ENCODE data around the gene PXMP4.

The PXMP4 gene

GRCh38 chr20:33719277-33719988 lies 677 bp downstream of the PXMP4 start:
- WGBS, 2 donors (ENCODE audit: extremely low coverage in 2 of 2, insufficient read length in 2 of 2, insufficient replicate concordance in 1 of 2) = no CpG with 5 or more reads among the region's 13 CpGs
- H3K4me1 ChIP-seq (ENCODE audit: control insufficient read depth in 2 of 2, insufficient read depth in 1 of 2, low read depth in 1 of 2, low read length in 2 of 2) = peaks cover 0 to 2% of the 10 kb centered on the region in 2 donors
- no peak overlapping the region for H3K27ac ChIP-seq (replicated peaks; ENCODE audit: low read length)
- H2BK12ac ChIP-seq (ENCODE audit: low read length) = peak overlapping the region; percentile 75
- no peaks in the 10 kb centered on the region for H3K79me1 ChIP-seq (ENCODE audit: low read depth, low read length)
- peak overlapping the region; percentile 68 for H3K9ac ChIP-seq (ENCODE audit: low read depth, low read length, poor library complexity)
- H2AFZ ChIP-seq (ENCODE audit: low read length) = no peak overlapping the region
- no peak overlapping the region for H2BK15ac ChIP-seq (ENCODE audit: low read length)
- no peak for DNase-seq (ENCODE audit: low spot score)
- no peak overlapping the region for H2BK5ac ChIP-seq (ENCODE audit: low read length)
- H4K91ac ChIP-seq (ENCODE audit: low read depth, low read length, poor library complexity) = no peak overlapping the region
- no peak overlapping the region for H3K4ac ChIP-seq (ENCODE audit: low read length)
- peak overlapping the region; percentile 70 for H3K4me2 ChIP-seq (ENCODE audit: insufficient read depth, low read length, poor library complexity, severe bottlenecking)
- peak overlapping the region; percentile 87 for H3K18ac ChIP-seq (ENCODE audit: low read length)
- H3K36me3 ChIP-seq (replicated peaks in 1 of 2; ENCODE audit: control insufficient read depth in 2 of 2, insufficient read depth in 2 of 2, low read length in 2 of 2) = no peaks in the 10 kb centered on the region
- H3K23ac ChIP-seq (ENCODE audit: low read depth, low read length, poor library complexity) = peak overlapping the region; percentile 55
- H3K4me3 ChIP-seq (ENCODE audit: low read length in 2 of 2) = peak overlapping the region in 1 of 2 donors; percentile 90
- no peak overlapping the region for H2BK120ac ChIP-seq (ENCODE audit: low read depth, low read length)
- no peak overlapping the region for H3K14ac ChIP-seq (ENCODE audit: low read length)
- H4K8ac ChIP-seq (ENCODE audit: low read depth, low read length) = no peak overlapping the region
- peak overlapping the region; percentile 77 for H2AK5ac ChIP-seq (ENCODE audit: low read depth, low read length)
- H3K27me3 ChIP-seq (ENCODE audit: control insufficient read depth in 3 of 3, insufficient read depth in 3 of 3, low read depth in 1 of 3, low read length in 3 of 3) = peaks cover 0 to 3% (median 0%) of the 10 kb centered on the region in 3 experiments
- peaks cover 0 to 2% of the 10 kb centered on the region in 2 donors for H3K9me3 ChIP-seq (replicated peaks in 1 of 2; ENCODE audit: control insufficient read depth in 2 of 2, insufficient read depth in 1 of 2, low read depth in 1 of 2, low read length in 2 of 2)

- no peak overlapping the region for H2BK12ac ChIP-seq (ENCODE audit: low read length)
- H3K79me1 ChIP-seq (ENCODE audit: low read depth, low read length) = no peaks in the 10 kb centered on the region
- no peak overlapping the region for H3K18ac ChIP-seq (ENCODE audit: low read length)
- H2AFZ ChIP-seq (ENCODE audit: low read length) = no peak overlapping the region
- DNase-seq (ENCODE audit: low spot score) = no peak
- no peak overlapping the region for H2BK120ac ChIP-seq (ENCODE audit: low read depth, low read length)
- H3K4me1 ChIP-seq (ENCODE audit: control insufficient read depth in 2 of 2, insufficient read depth in 1 of 2, low read depth in 1 of 2, low read length in 2 of 2) = peaks cover 0 to 2% of the 10 kb centered on the region in 2 donors
- H3K9ac ChIP-seq (ENCODE audit: low read depth, low read length, poor library complexity) = no peak overlapping the region
- H3K4me2 ChIP-seq (ENCODE audit: insufficient read depth, low read length, poor library complexity, severe bottlenecking) = no peak overlapping the region
- H2BK15ac ChIP-seq (ENCODE audit: low read length) = no peak overlapping the region
- no peak overlapping the region for H3K4ac ChIP-seq (ENCODE audit: low read length)
- no peaks in the 10 kb centered on the region for H3K9me3 ChIP-seq (replicated peaks in 1 of 2; ENCODE audit: control insufficient read depth in 2 of 2, insufficient read depth in 1 of 2, low read depth in 1 of 2, low read length in 2 of 2)
- no peak overlapping the region for H4K91ac ChIP-seq (ENCODE audit: low read depth, low read length, poor library complexity)
- no peak overlapping the region for H2BK5ac ChIP-seq (ENCODE audit: low read length)
- no peak overlapping the region for H3K27ac ChIP-seq (replicated peaks; ENCODE audit: low read length)
- no peak overlapping the region for H4K8ac ChIP-seq (ENCODE audit: low read depth, low read length)
- H3K23ac ChIP-seq (ENCODE audit: low read depth, low read length, poor library complexity) = no peak overlapping the region
- no peak overlapping the region for H3K14ac ChIP-seq (ENCODE audit: low read length)
- H3K27me3 ChIP-seq (ENCODE audit: control insufficient read depth in 3 of 3, insufficient read depth in 3 of 3, low read depth in 1 of 3, low read length in 3 of 3) = peaks cover 0 to 8% (median 0%) of the 10 kb centered on the region in 3 experiments
- H2AK5ac ChIP-seq (ENCODE audit: low read depth, low read length) = no peak overlapping the region
- no peaks in the 10 kb centered on the region for H3K36me3 ChIP-seq (replicated peaks in 1 of 2; ENCODE audit: control insufficient read depth in 2 of 2, insufficient read depth in 2 of 2, low read length in 2 of 2)
- WGBS, 2 donors (ENCODE audit: extremely low coverage in 2 of 2, insufficient read length in 2 of 2, insufficient replicate concordance in 1 of 2) = no CpG with 5 or more reads among the region's 2 CpGs
- H3K4me3 ChIP-seq (ENCODE audit: low read length in 2 of 2) = no peak overlapping the region
Measured at GRCh38 chr20:33716498-33716897, 3.6 kb downstream of the PXMP4 start.

GRCh38 chr20:33713865-33714367 lies 6.2 kb downstream of the PXMP4 start:
- H4K8ac ChIP-seq (ENCODE audit: low read depth, low read length) = no peak overlapping the region
- no peak overlapping the region for H3K4me3 ChIP-seq (ENCODE audit: low read length in 2 of 2)
- H2BK15ac ChIP-seq (ENCODE audit: low read length) = no peak overlapping the region
- no peak overlapping the region for H4K91ac ChIP-seq (ENCODE audit: low read depth, low read length, poor library complexity)
- H3K27me3 ChIP-seq (ENCODE audit: control insufficient read depth in 3 of 3, insufficient read depth in 3 of 3, low read depth in 1 of 3, low read length in 3 of 3) = peaks cover 0 to 19% (median 0%) of the 10 kb centered on the region in 3 experiments
- H3K9ac ChIP-seq (ENCODE audit: low read depth, low read length, poor library complexity) = no peak overlapping the region
- H3K27ac ChIP-seq (replicated peaks; ENCODE audit: low read length) = no peak overlapping the region
- no peak overlapping the region for H2BK120ac ChIP-seq (ENCODE audit: low read depth, low read length)
- H3K14ac ChIP-seq (ENCODE audit: low read length) = no peak overlapping the region
- no peaks in the 10 kb centered on the region for H3K4me1 ChIP-seq (ENCODE audit: control insufficient read depth in 2 of 2, insufficient read depth in 1 of 2, low read depth in 1 of 2, low read length in 2 of 2)
- no peaks in the 10 kb centered on the region for H3K9me3 ChIP-seq (replicated peaks in 1 of 2; ENCODE audit: control insufficient read depth in 2 of 2, insufficient read depth in 1 of 2, low read depth in 1 of 2, low read length in 2 of 2)
- H2AK5ac ChIP-seq (ENCODE audit: low read depth, low read length) = no peak overlapping the region
- H3K79me1 ChIP-seq (ENCODE audit: low read depth, low read length) = no peaks in the 10 kb centered on the region
- no peaks in the 10 kb centered on the region for H3K36me3 ChIP-seq (replicated peaks in 1 of 2; ENCODE audit: control insufficient read depth in 2 of 2, insufficient read depth in 2 of 2, low read length in 2 of 2)
- H3K4ac ChIP-seq (ENCODE audit: low read length) = no peak overlapping the region
- H2AFZ ChIP-seq (ENCODE audit: low read length) = no peak overlapping the region
- no peak overlapping the region for H3K4me2 ChIP-seq (ENCODE audit: insufficient read depth, low read length, poor library complexity, severe bottlenecking)
- H3K23ac ChIP-seq (ENCODE audit: low read depth, low read length, poor library complexity) = no peak overlapping the region
- no peak overlapping the region for H3K18ac ChIP-seq (ENCODE audit: low read length)
- WGBS, 2 donors (ENCODE audit: extremely low coverage in 2 of 2, insufficient read length in 2 of 2, insufficient replicate concordance in 1 of 2) = no CpG with 5 or more reads among the region's 10 CpGs
- H2BK12ac ChIP-seq (ENCODE audit: low read length) = peak overlapping the region; percentile 7
- no peak for DNase-seq (ENCODE audit: low spot score)
- H2BK5ac ChIP-seq (ENCODE audit: low read length) = no peak overlapping the region

GRCh38 chr20:33711446-33711738 lies 8.7 kb downstream of the PXMP4 start:
- H3K14ac ChIP-seq (ENCODE audit: low read length) = no peak overlapping the region

More at GRCh38 chr20:33711446-33711738, 8.7 kb downstream of the PXMP4 start:
- no peak overlapping the region for H3K4me3 ChIP-seq (ENCODE audit: low read length in 2 of 2)
- H3K4ac ChIP-seq (ENCODE audit: low read length) = no peak overlapping the region
- H3K27me3 ChIP-seq (ENCODE audit: control insufficient read depth in 3 of 3, insufficient read depth in 3 of 3, low read depth in 1 of 3, low read length in 3 of 3) = peaks cover 0 to 19% (median 0%) of the 10 kb centered on the region in 3 experiments
- no peak for DNase-seq (ENCODE audit: low spot score)
- H2AFZ ChIP-seq (ENCODE audit: low read length) = no peak overlapping the region
- no peak overlapping the region for H2AK5ac ChIP-seq (ENCODE audit: low read depth, low read length)
- no peaks in the 10 kb centered on the region for H3K4me1 ChIP-seq (ENCODE audit: control insufficient read depth in 2 of 2, insufficient read depth in 1 of 2, low read depth in 1 of 2, low read length in 2 of 2)
- H4K8ac ChIP-seq (ENCODE audit: low read depth, low read length) = no peak overlapping the region
- no peaks in the 10 kb centered on the region for H3K79me1 ChIP-seq (ENCODE audit: low read depth, low read length)
- H3K9ac ChIP-seq (ENCODE audit: low read depth, low read length, poor library complexity) = no peak overlapping the region
- no peak overlapping the region for H4K91ac ChIP-seq (ENCODE audit: low read depth, low read length, poor library complexity)
- no peak overlapping the region for H2BK12ac ChIP-seq (ENCODE audit: low read length)
- no peak overlapping the region for H2BK120ac ChIP-seq (ENCODE audit: low read depth, low read length)
- WGBS, 2 donors (ENCODE audit: extremely low coverage in 2 of 2, insufficient read length in 2 of 2, insufficient replicate concordance in 1 of 2) = no CpG with 5 or more reads among the region's 1 CpG
- H2BK5ac ChIP-seq (ENCODE audit: low read length) = no peak overlapping the region
- H2BK15ac ChIP-seq (ENCODE audit: low read length) = no peak overlapping the region
- no peaks in the 10 kb centered on the region for H3K9me3 ChIP-seq (replicated peaks in 1 of 2; ENCODE audit: control insufficient read depth in 2 of 2, insufficient read depth in 1 of 2, low read depth in 1 of 2, low read length in 2 of 2)
- H3K27ac ChIP-seq (replicated peaks; ENCODE audit: low read length) = no peak overlapping the region
- no peak overlapping the region for H3K23ac ChIP-seq (ENCODE audit: low read depth, low read length, poor library complexity)
- H3K18ac ChIP-seq (ENCODE audit: low read length) = no peak overlapping the region
- H3K36me3 ChIP-seq (replicated peaks in 1 of 2; ENCODE audit: control insufficient read depth in 2 of 2, insufficient read depth in 2 of 2, low read length in 2 of 2) = no peaks in the 10 kb centered on the region
- no peak overlapping the region for H3K4me2 ChIP-seq (ENCODE audit: insufficient read depth, low read length, poor library complexity, severe bottlenecking)
